H54 (cell line): Measurements from ENCODE around the gene EEIG1.

Source experiments
- DNase-seq: peaks from one replicate; pipeline ENCODE4 v3.0.0; 2011; ENCODE audit warnings: low spot score, mixed read lengths; ENCODE audit not compliant: insufficient read length
- FAIRE-seq: peaks from 3 replicates; lab custom pipeline; 2011; peaks lifted over from hg19 to GRCh38; lab: Jason Lieb, UNC
- POLR2A ChIP-seq: IDR thresholded peaks from 2 replicates; pipeline ENCODE4 v1.6.1; 2011; ENCODE audit warnings: low read depth, mild to moderate bottlenecking, low read length

Gene EEIG1

DNA sequence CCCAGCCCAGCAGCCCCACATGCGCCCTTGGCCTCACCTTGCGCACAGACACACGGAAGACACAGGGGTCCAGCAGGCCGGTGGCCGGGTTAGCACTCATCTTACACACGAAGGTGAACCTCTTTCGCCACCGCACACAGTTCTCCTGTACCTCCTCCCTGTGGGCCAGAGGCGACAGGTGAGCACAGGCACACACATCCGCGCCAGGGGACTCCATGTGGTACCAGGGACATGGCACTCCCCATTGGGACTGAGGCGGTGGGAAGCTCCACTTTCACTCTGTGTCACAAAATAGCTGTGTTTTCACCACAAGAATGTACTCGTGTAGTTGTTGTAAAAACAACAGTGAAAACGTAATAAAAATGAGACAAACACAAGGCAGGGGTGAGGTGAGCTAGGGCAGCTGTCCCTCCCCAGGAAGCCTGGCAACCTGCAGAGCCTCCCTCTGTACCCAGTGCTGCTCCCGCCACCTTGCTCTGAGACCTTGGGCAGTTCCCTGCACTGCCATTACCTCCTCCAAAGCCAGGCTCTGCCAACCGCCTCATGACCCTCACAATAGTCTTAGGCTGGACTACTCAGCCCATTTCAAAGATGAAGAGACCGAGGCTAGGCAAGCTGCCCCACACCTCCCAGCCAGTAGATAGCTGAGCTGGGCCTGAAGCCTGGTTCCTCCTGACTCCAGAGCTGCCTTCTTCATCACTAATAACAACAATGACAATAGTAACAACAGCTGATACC, 26.9 kb downstream of the EEIG1 start:
- FAIRE-seq (no peak), DNase-seq (no peak)
- no peak for TF ChIP-seq POLR2A

DNA sequence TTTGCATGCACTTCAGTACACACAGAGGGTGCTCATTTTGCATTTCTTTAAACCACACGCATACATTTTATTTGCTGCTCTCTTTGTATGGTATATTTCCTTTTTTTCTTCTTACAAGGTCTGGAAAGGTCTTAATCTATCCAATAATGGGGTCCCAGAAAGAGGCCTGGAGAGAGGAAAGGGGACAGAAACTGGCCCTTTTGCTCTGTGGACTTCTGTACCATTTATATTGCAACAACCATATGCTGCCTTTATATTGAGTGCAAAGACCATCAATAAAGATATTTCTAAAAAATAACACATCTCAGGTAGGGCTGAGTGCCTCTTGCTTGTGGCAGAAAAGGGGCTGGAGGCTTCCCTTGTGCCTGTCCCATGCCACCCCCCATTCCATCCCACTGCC, 27.6 kb downstream of the EEIG1 start:
- no peak for TF ChIP-seq POLR2A
- DNase-seq = no peak
- no peak for FAIRE-seq

GRCh38 chr9:127950513-127951289, 30.1 kb downstream of the EEIG1 start:
- DNase-seq = no peak
- FAIRE-seq = no peak
- TF ChIP-seq POLR2A = no peak

DNA sequence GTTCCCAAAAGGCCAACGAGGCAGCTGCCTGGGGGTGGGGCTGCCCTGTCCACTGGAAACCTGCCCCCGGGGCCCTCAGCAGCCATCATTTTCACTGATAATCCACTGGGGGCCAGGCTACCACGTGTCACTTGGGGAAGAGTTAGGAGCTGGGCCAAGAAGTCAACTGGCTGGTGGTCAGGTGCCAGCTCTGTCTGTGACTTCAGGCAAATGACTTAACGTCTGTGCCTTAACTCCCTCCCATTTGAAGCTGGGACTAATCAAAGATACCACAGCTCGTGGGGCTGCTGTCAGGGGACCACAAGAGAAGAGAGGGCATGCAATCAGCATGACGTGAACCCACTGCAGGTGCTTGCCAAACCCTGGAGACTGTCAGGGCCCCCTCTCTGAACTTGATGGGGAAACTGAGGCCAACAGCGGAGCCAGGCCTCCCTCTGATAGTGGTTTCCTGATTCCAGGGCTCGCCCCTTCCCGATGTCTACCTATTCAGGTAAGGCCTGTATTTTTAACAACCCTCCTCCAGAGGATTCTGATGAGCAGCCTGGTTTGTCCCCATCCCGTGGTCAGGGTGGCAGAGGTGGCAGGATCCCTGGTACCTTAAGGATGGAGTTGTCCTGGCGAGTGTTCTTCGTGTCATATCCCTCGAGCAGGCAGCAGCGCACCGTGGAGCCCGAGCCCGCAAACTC, 30.8 kb downstream of the EEIG1 start:
- FAIRE-seq = no peak
- no peak for TF ChIP-seq POLR2A
- DNase-seq = no peak

GRCh38 chr9:127947841-127948710, 32.7 kb downstream of the EEIG1 start:
- FAIRE-seq (no peak), DNase-seq (no peak)
- no peak for TF ChIP-seq POLR2A

- FAIRE-seq = no peak
- no peak for DNase-seq
- TF ChIP-seq POLR2A = no peak
Observed at GRCh38 chr9:127946728-127947127, 34.1 kb downstream of the EEIG1 start.

- TF ChIP-seq POLR2A = no peak
- FAIRE-seq (no peak), DNase-seq (no peak)
Observed at GRCh38 chr9:127945942-127946341, 34.8 kb downstream of the EEIG1 start.

DNA sequence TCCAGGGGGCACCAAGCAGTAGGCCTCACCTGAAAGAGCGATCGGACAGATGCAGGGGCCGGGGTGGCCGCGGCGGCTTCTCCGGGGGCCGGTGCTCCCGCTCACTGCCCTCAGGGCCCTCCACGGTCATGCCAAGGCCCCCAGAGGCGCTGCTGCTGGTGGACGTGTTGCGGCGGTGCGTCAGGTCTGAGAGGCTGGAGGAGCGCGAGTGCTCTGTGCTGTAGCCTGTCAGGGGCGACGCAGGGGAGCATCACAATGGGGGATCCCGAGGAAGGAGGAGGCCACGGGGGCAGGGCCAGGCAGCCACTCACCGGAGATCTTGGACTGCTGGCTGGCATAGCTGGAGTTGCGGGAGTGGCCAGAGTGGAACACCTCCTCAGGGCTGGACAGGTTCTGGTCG, 35.5 kb downstream of the EEIG1 start:
- no peak for DNase-seq
- no peak for FAIRE-seq
- TF ChIP-seq POLR2A = no peak

- TF ChIP-seq POLR2A = no peak
- FAIRE-seq = no peak
- no peak for DNase-seq
Observed at GRCh38 chr9:127944586-127945218, 36.1 kb downstream of the EEIG1 start.

GRCh38 chr9:127943731-127944144, 37.1 kb downstream of the EEIG1 start:
- FAIRE-seq (peak; percentile 33), DNase-seq (peak; percentile 85)
- TF ChIP-seq POLR2A = no peak

- no peak for FAIRE-seq
- DNase-seq = no peak
- no peak for TF ChIP-seq POLR2A
Observed at GRCh38 chr9:127943011-127943662, 37.7 kb downstream of the EEIG1 start.

- TF ChIP-seq POLR2A = no peak
- FAIRE-seq = no peak
- peak; percentile 77 for DNase-seq
Observed at GRCh38 chr9:127942216-127943010, 38.4 kb downstream of the EEIG1 start.
